ENCODE measurements around the gene CRADD. TPM values are rescaled to one million over a fixed set of nuclear protein-coding genes. Genes with fewer than 3 reads are reported as not detected.
A peak's percentile ranks its signal among the peaks of the same experiment; 100 is the strongest.

CRADD gene
- total RNA-seq, 4 donors from 2014 or later, result 19.4 to 28.7 (median 22.6) TPM

DNA sequence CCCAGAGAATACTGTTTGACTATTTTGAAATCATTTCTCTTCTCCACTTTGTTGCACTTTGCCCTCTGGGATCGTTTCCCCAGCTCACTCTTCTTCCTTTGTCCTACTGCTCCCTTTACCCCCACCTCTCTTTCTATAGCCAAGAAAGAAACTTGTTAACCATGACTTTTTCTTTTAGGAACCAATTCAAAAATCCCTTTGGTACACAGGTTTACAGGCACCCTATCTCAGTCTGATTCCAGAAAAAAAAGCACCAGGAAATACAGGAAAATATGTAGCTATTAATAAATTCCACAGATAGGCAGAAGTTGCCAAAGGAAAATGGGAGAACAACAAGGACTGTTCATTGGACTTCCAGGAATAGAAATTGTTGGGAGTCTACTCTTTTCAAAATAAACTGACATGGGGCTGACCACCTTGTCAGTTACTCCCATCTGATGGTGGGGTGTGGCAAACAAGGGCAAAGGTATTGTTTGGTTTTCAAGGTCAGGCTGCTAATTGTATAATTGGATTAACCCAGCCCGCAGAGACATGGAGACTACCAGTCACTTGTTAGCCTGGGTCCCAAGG is 82.4 kb downstream of the CRADD start:
- H3K27ac ChIP-seq, result no peak overlapping the region
- no peaks in the 10 kb centered on the region for H3K27me3 ChIP-seq
- no peaks in the 10 kb centered on the region for H3K36me3 ChIP-seq
- no peaks in the 10 kb centered on the region for H3K9me3 ChIP-seq
- in situ Hi-C loops (cut with MboI; ENCODE audit: low sequenced_read_pairs in 4 of 4), result loop anchor here in 3 of 4 donors (10.0 to 25.0 kb wide), 2 partner anchors 328 to 335 kb away; no protein-coding TSS in a partner anchor
- DNase-seq, result no peak
- H3K4me1 ChIP-seq, result peaks cover 24 to 26% of the 10 kb centered on the region in 2 donors
- intact Hi-C loops (cut with DNase I; ENCODE audit: low total_unique reads), result loop anchor here (10.0 kb wide), 1 partner anchor 255 kb away; no protein-coding TSS in a partner anchor
- H3K4me3 ChIP-seq, result no peak overlapping the region
- TF ChIP-seq POLR2A (IDR thresholded peaks at IDR 0.05), result no peak
- TF ChIP-seq, protein P1, sequence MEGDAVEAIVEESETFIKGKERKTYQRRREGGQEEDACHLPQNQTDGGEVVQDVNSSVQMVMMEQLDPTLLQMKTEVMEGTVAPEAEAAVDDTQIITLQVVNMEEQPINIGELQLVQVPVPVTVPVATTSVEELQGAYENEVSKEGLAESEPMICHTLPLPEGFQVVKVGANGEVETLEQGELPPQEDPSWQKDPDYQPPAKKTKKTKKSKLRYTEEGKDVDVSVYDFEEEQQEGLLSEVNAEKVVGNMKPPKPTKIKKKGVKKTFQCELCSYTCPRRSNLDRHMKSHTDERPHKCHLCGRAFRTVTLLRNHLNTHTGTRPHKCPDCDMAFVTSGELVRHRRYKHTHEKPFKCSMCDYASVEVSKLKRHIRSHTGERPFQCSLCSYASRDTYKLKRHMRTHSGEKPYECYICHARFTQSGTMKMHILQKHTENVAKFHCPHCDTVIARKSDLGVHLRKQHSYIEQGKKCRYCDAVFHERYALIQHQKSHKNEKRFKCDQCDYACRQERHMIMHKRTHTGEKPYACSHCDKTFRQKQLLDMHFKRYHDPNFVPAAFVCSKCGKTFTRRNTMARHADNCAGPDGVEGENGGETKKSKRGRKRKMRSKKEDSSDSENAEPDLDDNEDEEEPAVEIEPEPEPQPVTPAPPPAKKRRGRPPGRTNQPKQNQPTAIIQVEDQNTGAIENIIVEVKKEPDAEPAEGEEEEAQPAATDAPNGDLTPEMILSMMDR (IDR thresholded peaks at IDR 0.05 in 4 of 5, conservative IDR thresholded peaks at IDR 0.05 in 1 of 5), result no peak
- ATAC-seq, result no peak

DNA sequence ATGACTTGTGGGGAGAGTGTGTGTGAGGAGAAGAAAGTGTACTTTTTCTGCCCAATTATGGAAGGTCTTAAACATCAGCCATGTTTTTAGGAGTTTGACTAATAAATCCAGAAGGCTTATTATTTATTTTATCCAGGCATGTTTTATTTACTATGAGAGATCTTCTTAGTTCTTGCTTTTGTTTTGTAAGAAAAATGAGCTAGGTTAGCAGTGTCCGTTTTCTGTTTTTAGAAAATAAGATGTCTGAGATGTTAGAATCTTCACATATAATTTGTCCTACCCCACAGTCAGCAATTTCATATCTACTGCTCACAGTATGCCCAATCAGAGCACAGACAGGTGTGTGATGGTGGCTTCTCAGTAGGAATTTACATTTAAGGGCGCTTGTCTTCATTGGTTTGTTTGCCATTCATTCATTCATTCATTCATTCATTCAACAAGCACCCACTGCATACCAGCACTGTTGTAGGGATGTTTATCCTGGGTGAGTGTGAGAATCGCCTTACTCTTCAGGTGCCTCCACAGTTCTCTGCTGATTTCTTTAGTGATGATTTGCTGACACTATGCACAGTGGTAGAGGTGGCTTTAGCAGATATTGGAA is 83.2 kb downstream of the CRADD start:
- in situ Hi-C loops (cut with MboI; ENCODE audit: low sequenced_read_pairs in 4 of 4) (loop anchor here in 2 of 4 donors (25.0 kb wide), 1 partner anchor 327 kb away; no protein-coding TSS in a partner anchor), intact Hi-C loops (cut with DNase I; ENCODE audit: low total_unique reads) (loop anchor here (10.0 kb wide), 1 partner anchor 256 kb away; no protein-coding TSS in a partner anchor)
- Histone ChIP-seq H3K36me3 (no peaks in the 10 kb centered on the region), H3K9me3 (no peaks in the 10 kb centered on the region), H3K4me3 (no peak overlapping the region), H3K27me3 (no peaks in the 10 kb centered on the region), H3K27ac (no peak overlapping the region), H3K4me1 (peaks cover 24 to 26% of the 10 kb centered on the region in 2 donors)
- ATAC-seq, result no peak
- TF ChIP-seq POLR2A (IDR thresholded peaks at IDR 0.05), result no peak
- TF ChIP-seq, protein P1 (IDR thresholded peaks at IDR 0.05 in 4 of 5, conservative IDR thresholded peaks at IDR 0.05 in 1 of 5), result no peak
- no peak for DNase-seq

DNA sequence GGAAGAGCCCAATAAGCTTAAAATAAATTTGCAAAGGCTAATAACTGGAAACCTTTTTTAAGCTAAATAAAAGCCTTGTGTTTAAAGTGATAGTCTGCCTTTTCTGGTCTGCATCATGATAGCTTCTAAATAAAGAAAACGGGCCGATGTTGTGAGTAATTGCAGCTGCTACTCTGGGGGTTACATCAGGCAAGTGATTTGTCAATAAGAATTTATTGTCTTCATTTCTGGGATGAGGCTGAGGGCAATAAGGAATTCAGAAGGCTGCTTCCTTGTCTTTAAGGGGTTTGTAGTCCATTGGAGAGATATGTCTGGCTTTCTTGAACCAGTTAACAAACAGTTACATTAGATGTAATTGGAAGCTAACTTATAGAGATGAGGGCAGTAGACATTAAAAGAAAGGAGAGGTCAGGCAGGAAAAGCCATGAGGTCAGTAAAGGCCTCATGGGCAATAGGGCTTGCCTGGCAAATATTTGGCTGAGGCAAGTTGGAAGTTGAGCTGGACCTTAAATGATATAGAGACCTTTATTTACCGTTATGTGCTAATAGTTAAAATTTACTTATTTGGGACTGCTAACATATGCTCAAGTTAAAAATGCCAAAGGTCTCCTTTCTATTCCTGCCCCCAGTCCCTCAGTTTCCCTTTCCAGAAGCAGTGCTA is 85.0 kb downstream of the CRADD start:
- H3K27ac ChIP-seq, result peak overlapping the region; percentile 42 to 53 (median 46)
- intact Hi-C loops (cut with DNase I; ENCODE audit: low total_unique reads), result loop anchor here (2.0 to 10.0 kb wide), 2 partner anchors 257 to 339 kb away; no protein-coding TSS in a partner anchor
- peak; percentile 49 to 51 for ATAC-seq
- DNase-seq, result no peak
- H3K9me3 ChIP-seq, result no peaks in the 10 kb centered on the region
- peaks cover 35 to 39% of the 10 kb centered on the region in 2 donors for H3K4me1 ChIP-seq
- H3K4me3 ChIP-seq, result no peak overlapping the region
- H3K27me3 ChIP-seq, result no peaks in the 10 kb centered on the region
- TF ChIP-seq, protein P1 (IDR thresholded peaks at IDR 0.05 in 4 of 5, conservative IDR thresholded peaks at IDR 0.05 in 1 of 5), result no peak
- no peak for TF ChIP-seq POLR2A (IDR thresholded peaks at IDR 0.05)
- no peaks in the 10 kb centered on the region for H3K36me3 ChIP-seq
- in situ Hi-C loops (cut with MboI; ENCODE audit: low sequenced_read_pairs in 4 of 4), result loop anchor here in 2 of 4 donors (25.0 kb wide), 1 partner anchor 325 kb away; no protein-coding TSS in a partner anchor

DNA sequence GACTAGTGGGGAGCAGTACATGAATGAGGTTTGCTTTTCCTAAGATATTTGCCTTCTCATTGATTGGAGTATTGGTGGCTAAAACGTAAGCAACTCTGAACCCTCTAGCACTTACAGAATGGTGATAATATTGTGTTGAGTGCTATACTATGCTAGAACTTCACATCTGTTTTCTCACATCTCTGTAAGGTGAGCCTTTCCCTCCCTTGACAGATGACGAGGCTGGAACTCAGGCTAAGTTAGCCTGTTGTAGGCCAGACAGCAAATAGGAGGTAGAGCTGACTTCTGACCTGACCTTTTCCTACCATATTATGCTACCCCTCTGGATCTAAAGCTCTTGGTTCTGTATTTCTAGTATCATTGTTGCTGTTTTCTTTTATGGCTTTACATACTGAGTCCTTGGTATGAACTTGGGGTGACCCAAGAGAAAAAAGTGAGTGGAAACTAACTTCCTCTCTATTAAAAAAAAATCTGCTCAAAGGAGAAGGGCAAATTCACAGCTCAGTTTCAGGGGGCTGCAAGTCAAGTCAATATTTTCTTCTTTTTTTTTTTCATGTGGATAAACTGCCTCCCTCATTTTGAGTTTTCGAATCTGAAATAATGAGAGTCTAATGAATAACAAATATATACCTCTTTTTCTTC is 85.9 kb downstream of the CRADD start:
- H3K36me3 ChIP-seq, result no peaks in the 10 kb centered on the region
- H3K4me1 ChIP-seq, result peaks cover 39 to 47% of the 10 kb centered on the region in 2 donors
- H3K27ac ChIP-seq, result peak overlapping the region in 3 of 4 donors; percentile 42 to 53 (median 49)
- H3K9me3 ChIP-seq, result no peaks in the 10 kb centered on the region
- in situ Hi-C loops (cut with MboI; ENCODE audit: low sequenced_read_pairs in 4 of 4) (loop anchor here in 2 of 4 donors (25.0 kb wide), 1 partner anchor 324 kb away; no protein-coding TSS in a partner anchor), intact Hi-C loops (cut with DNase I; ENCODE audit: low total_unique reads) (loop anchor here (2.0 to 10.0 kb wide), 2 partner anchors 258 to 338 kb away; no protein-coding TSS in a partner anchor)
- TF ChIP-seq, protein P1 (IDR thresholded peaks at IDR 0.05 in 4 of 5, conservative IDR thresholded peaks at IDR 0.05 in 1 of 5), result no peak
- no peak for TF ChIP-seq POLR2A (IDR thresholded peaks at IDR 0.05)
- H3K27me3 ChIP-seq, result no peaks in the 10 kb centered on the region
- H3K4me3 ChIP-seq, result no peak overlapping the region
- peak; percentile 72 to 76 for ATAC-seq
- no peak for DNase-seq

Data from gastrocnemius medialis (tissue), 4 donors.